NCI-H2196 treated with DMSO at 0.1 percent for 48 hours (cell line): ENCODE measurements around the gene NKPD1.

Source experiments
- DNase-seq: peaks from one replicate; lab custom pipeline; 2025; ENCODE audit not compliant: unreplicated experiment; lab: John Stamatoyannopoulos, UW

NKPD1 gene

GRCh38 chr19:45173816-45174215, 13.0 kb upstream of the NKPD1 start:
- DNase-seq: no peak

- DNase-seq: no peak
These were observed 11.9 kb upstream of the NKPD1 start for GRCh38 chr19:45172611-45173208.

GRCh38 chr19:45172173-45172572, 11.4 kb upstream of the NKPD1 start:
- DNase-seq: no peak

- DNase-seq: no peak
These were observed 10.4 kb upstream of the NKPD1 start for GRCh38 chr19:45171211-45171623.

GRCh38 chr19:45170146-45171106, 9.6 kb upstream of the NKPD1 start:
- DNase-seq: no peak

- DNase-seq: no peak
These were observed 8.8 kb upstream of the NKPD1 start for GRCh38 chr19:45169602-45170001.

- no peak for DNase-seq
These were observed 8.1 kb upstream of the NKPD1 start for GRCh38 chr19:45168767-45169351.

GRCh38 chr19:45166723-45167252, 6.0 kb upstream of the NKPD1 start:
- no peak for DNase-seq

GRCh38 chr19:45164577-45165335, 4.0 kb upstream of the NKPD1 start:
- no peak for DNase-seq

GRCh38 chr19:45163751-45164460, 3.1 kb upstream of the NKPD1 start:
- no peak for DNase-seq

- no peak for DNase-seq
These were observed 2.4 kb upstream of the NKPD1 start for GRCh38 chr19:45163156-45163555.

- peak; percentile 64 for DNase-seq
These were observed 1.9 kb upstream of the NKPD1 start for GRCh38 chr19:45162608-45163143.

- no peak for DNase-seq
These were observed 1.2 kb upstream of the NKPD1 start for GRCh38 chr19:45161738-45162607.

- DNase-seq: no peak
These were observed 834 bp downstream of the NKPD1 start for GRCh38 chr19:45159971-45160324.

GRCh38 chr19:45159210-45159970, 1.4 kb downstream of the NKPD1 start:
- no peak for DNase-seq

- no peak for DNase-seq
These were observed 2.1 kb downstream of the NKPD1 start for GRCh38 chr19:45158503-45159209.

GRCh38 chr19:45156751-45157150, 4.0 kb downstream of the NKPD1 start:
- no peak for DNase-seq
